Cardiac fibroblast (primary cell): Measurements from ENCODE around the gene HCRT.

Source experiments
- DNase-seq, 2 donors: peaks; one replicate each; pipeline versions ENCODE4 v3.0.0 to v3.0.0-alpha.2; 2010; ENCODE audit warnings: low read depth in 2 of 2
- H3K4me3 ChIP-seq, 2 donors: replicated peaks in 1 of 2; 1 replicate in 1 of 2; 2 replicates in 1 of 2; pipeline ENCODE4 v1.5.1; 2011; ENCODE audit warnings: low read depth in 2 of 2, low read length in 2 of 2, mild to moderate bottlenecking in 2 of 2, moderate library complexity in 1 of 2
- CTCF ChIP-seq: IDR thresholded peaks from one replicate; pipeline ENCODE4 v1.5.1; 2011; ENCODE audit warnings: low read depth, mild to moderate bottlenecking, low read length, inconsistent platforms

HCRT gene

GRCh38 chr17:42203354-42203753 is 18.1 kb upstream of the HCRT start:
- H3K4me3 ChIP-seq: no peak overlapping the region
- TF ChIP-seq CTCF: no peak
- peak in 1 of 2 donors; percentile 21 for DNase-seq

GRCh38 chr17:42202696-42203095 is 17.4 kb upstream of the HCRT start:
- peak; percentile 39 to 78 for DNase-seq
- TF ChIP-seq CTCF: no peak

GRCh38 chr17:42202159-42202558 is 16.9 kb upstream of the HCRT start:
- no peak for TF ChIP-seq CTCF
- no peak overlapping the region for H3K4me3 ChIP-seq
- no peak for DNase-seq

More at GRCh38 chr17:42202696-42203095, 17.4 kb upstream of the HCRT start:
- no peak overlapping the region for H3K4me3 ChIP-seq

GRCh38 chr17:42201458-42201772 is 16.2 kb upstream of the HCRT start:
- TF ChIP-seq CTCF: no peak
- no peak for DNase-seq
- no peak overlapping the region for H3K4me3 ChIP-seq

GRCh38 chr17:42200706-42201457 is 15.6 kb upstream of the HCRT start:
- no peak overlapping the region for H3K4me3 ChIP-seq
- DNase-seq: peak; percentile 67 to 89
- no peak for TF ChIP-seq CTCF

- DNase-seq: no peak
- no peak overlapping the region for H3K4me3 ChIP-seq
- no peak for TF ChIP-seq CTCF
Measured at GRCh38 chr17:42199416-42200011, 14.3 kb upstream of the HCRT start.
